ENCODE measurements around the gene APOBEC4. TPM values are rescaled to one million over a fixed set of nuclear protein-coding genes. Genes with fewer than 3 reads are reported as not detected.

Gene APOBEC4
- total and polyA plus RNA-seq, 2 of the 8 experiments (the other 6 are each of a cell fraction or from before 2014, with no cell fraction given): not detected

- POLR2A ChIA-PET (ENCODE audit: partially characterized antibody): interaction anchor here (1.0 kb wide), 1 partner anchor 10 kb away, joined by 3 read pairs; no protein-coding TSS in a partner anchor
- Histone ChIP-seq H2BK12ac (ENCODE audit: low read depth, low read length) (no peak overlapping the region), H3K23me2 (ENCODE audit: low read depth, low read length) (no peaks in the 10 kb centered on the region), H2BK5ac (ENCODE audit: low read depth, low read length) (no peak overlapping the region), H3K14ac (ENCODE audit: insufficient read length) (no peak overlapping the region), H3K79me1 (ENCODE audit: low read depth, low read length) (no peaks in the 10 kb centered on the region), H3K23ac (ENCODE audit: insufficient read length) (no peak overlapping the region), H4K91ac (replicated peaks; ENCODE audit: insufficient read length, low read length) (no peak overlapping the region), H3K79me2 (ENCODE audit: control insufficient read depth in 1 of 2, insufficient read depth in 2 of 2, low read length in 2 of 2) (no peaks in the 10 kb centered on the region), H2BK120ac (replicated peaks; ENCODE audit: low read depth, low read length) (no peak overlapping the region), H4K8ac (ENCODE audit: extremely low read depth, insufficient read depth, low read length) (no peak overlapping the region), H3K18ac (ENCODE audit: extremely low read depth, low read length) (no peak overlapping the region), H3K56ac (replicated peaks; ENCODE audit: insufficient read length, low read depth, low read length) (no peak overlapping the region), H2BK15ac (ENCODE audit: low read length) (no peak overlapping the region), H3K9ac (replicated peaks in 1 of 4; ENCODE audit: extremely low read depth in 1 of 4, low read depth in 3 of 4, low read length in 3 of 4) (no peak overlapping the region), H2AK5ac (ENCODE audit: low read depth, low read length) (no peak overlapping the region), H4K20me1 (replicated peaks in 1 of 2; ENCODE audit: control insufficient read depth in 1 of 2, insufficient read depth in 2 of 2, low read length in 2 of 2) (no peaks in the 10 kb centered on the region), H3K9me3 (ENCODE audit: insufficient read depth in 2 of 2, low read depth in 1 of 2, low read length in 1 of 2) (no peaks in the 10 kb centered on the region), H3K4ac (replicated peaks; ENCODE audit: insufficient read length, low read depth, low read length) (no peak overlapping the region), H3K27me3 (replicated peaks in 1 of 4; ENCODE audit: control insufficient read depth in 3 of 4, extremely low read depth in 1 of 4, insufficient read depth in 3 of 4, low read length in 3 of 4) (no peaks in the 10 kb centered on the region), H2BK20ac (ENCODE audit: low read length) (no peak overlapping the region), H4K5ac (ENCODE audit: insufficient read length, low read depth, low read length) (no peak overlapping the region), H3K27ac (ENCODE audit: low read depth, low read length) (no peak overlapping the region), H3K36me3 (ENCODE audit: control insufficient read depth in 2 of 4, insufficient read depth in 4 of 4, low read length in 3 of 4) (no peaks in the 10 kb centered on the region), H3K4me3 (ENCODE audit: extremely low read depth in 1 of 4, insufficient read depth in 2 of 4, low read depth in 3 of 4, low read length in 4 of 4) (no peak overlapping the region), H2AFZ (ENCODE audit: low read length) (no peak overlapping the region), H3K4me1 (replicated peaks in 1 of 4; ENCODE audit: control insufficient read depth in 3 of 4, insufficient read depth in 4 of 4, low read length in 3 of 4) (no peaks in the 10 kb centered on the region), H3K4me2 (ENCODE audit: insufficient read depth in 1 of 2, low read depth in 2 of 2, low read length in 2 of 2) (no peak overlapping the region)
- TF ChIP-seq SP2 (IDR thresholded peaks at IDR 0.05; ENCODE audit: low read length) (no peak), SP1 (IDR thresholded peaks at IDR 0.05; ENCODE audit: low read depth, low read length) (no peak), BACH1 (IDR thresholded peaks at IDR 0.05; ENCODE audit: low read length) (no peak), RXRA (IDR thresholded peaks at IDR 0.05; ENCODE audit: insufficient read depth, low read depth, low read length) (no peak), CBX5 (IDR thresholded peaks at IDR 0.05; ENCODE audit: low read depth, low read length) (no peak), GTF2F1 (IDR thresholded peaks at IDR 0.05; ENCODE audit: borderline replicate concordance, low read depth, low read length) (no peak), JUND (IDR thresholded peaks at IDR 0.05; ENCODE audit: low read length) (no peak), SP4 (IDR thresholded peaks at IDR 0.05; ENCODE audit: low read length) (no peak), CTBP2 (IDR thresholded peaks at IDR 0.05; ENCODE audit: borderline replicate concordance, insufficient read depth, insufficient read length, low read length) (no peak), E2F6 (IDR thresholded peaks at IDR 0.05) (no peak)
- FAIRE-seq (no peak), DNase-seq (ENCODE audit: low read depth in 1 of 2, low spot score in 2 of 2) (no peak)
- WGBS, 2 experiments (ENCODE audit: extremely low coverage in 1 of 2, insufficient coverage in 1 of 2, insufficient read length in 1 of 2, insufficient replicate concordance in 2 of 2, low coverage in 1 of 2, low lambda C conversion rate in 2 of 2, missing lambda C conversion rate in 1 of 2): 88% methylated on average over 3 of the region's 3 CpGs; no CpG with 5 or more reads in 1 of the 2 experiments
- CTCF ChIA-PET (ENCODE audit: partially characterized antibody): interaction anchor here (0.5 to 1.3 kb wide), 9 partner anchors 10 to 332 kb away, joined by 3 to 7 read pairs (median 3); no protein-coding TSS in a partner anchor
Observed at GRCh38 chr1:183609759-183610452, 43.2 kb downstream of the APOBEC4 start.
